SK-N-SH (cell line): ENCODE data around the gene PIGN. TPM values are rescaled to one million over a fixed set of nuclear protein-coding genes. Genes with fewer than 3 reads are reported as not detected.

Source experiments
- CTCF ChIA-PET: fragments of 300-600, 350-600 bp; formaldehyde crosslinking; extraction: SDS; loops from one replicate; lab custom pipeline; 2021; lab: Yijun Ruan, JAX
- POLR2A ChIA-PET: fragments of 350-600 bp; sonication (Branson Sonifier 250); formaldehyde crosslinking; extraction: SDS; loops from one replicate; lab custom pipeline; 2020; ENCODE audit warnings: antibody characterized with exemption, inconsistent platforms; lab: Yijun Ruan, JAX
- DNase-seq: peaks from one replicate; pipeline ENCODE4 v3.0.0; 2012
- H2AFZ ChIP-seq: fragments of 200-600 bp; sonication (generic); 2 replicates; pipeline ENCODE4 v1.8.1; 2016; ENCODE audit warnings: antibody characterized with exemption, mild to moderate bottlenecking, low read depth
- H3F3A ChIP-seq: fragments of 200-600 bp; sonication (generic); replicated peaks from 2 replicates; pipeline ENCODE3; 2016; ENCODE audit warnings: antibody characterized with exemption, mild to moderate bottlenecking; ENCODE audit not compliant: insufficient read depth
- H3K27ac ChIP-seq, 2 experiments: fragments of 200-500 bp in 1 of 2; fragments of 200-600 bp in 1 of 2; sonication (Bioruptor generic) in 1 of 2; sonication (generic), shearing (Covaris generic) in 1 of 2; 2 replicates each; pipeline versions ENCODE4 v1.5.1 to v1.6.1; 2014 to 2016; ENCODE audit warnings: low read depth in 2 of 2, inconsistent platforms in 1 of 2, low read length in 1 of 2, mild to moderate bottlenecking in 1 of 2, mixed read lengths in 1 of 2
- H3K27me3 ChIP-seq: fragments of 200-600 bp; sonication (generic), shearing (Covaris generic); 2 replicates; pipeline ENCODE4 v1.6.1; 2016; ENCODE audit warnings: mixed run types; ENCODE audit not compliant: insufficient read depth
- H3K36me3 ChIP-seq, 2 experiments: fragments of 200-500 bp in 1 of 2; fragments of 200-600 bp in 1 of 2; sonication (Bioruptor generic) in 1 of 2; sonication (generic) in 1 of 2; replicated peaks in 1 of 2; 2 replicates each; pipeline versions ENCODE3 to v1.5.1; 2014 to 2016; ENCODE audit warnings: low read length in 1 of 2, mild to moderate bottlenecking in 1 of 2; ENCODE audit not compliant: insufficient read depth in 2 of 2, control insufficient read depth in 1 of 2
- H3K4me1 ChIP-seq, 2 experiments: fragments of 200-500 bp in 1 of 2; fragments of 200-600 bp in 1 of 2; sonication (Bioruptor generic) in 1 of 2; sonication (generic), shearing (Covaris generic) in 1 of 2; 2 replicates each; pipeline versions ENCODE4 v1.5.1 to v1.6.1; 2014 to 2016; ENCODE audit warnings: low read depth in 1 of 2, low read length in 1 of 2, mixed run types in 1 of 2; ENCODE audit not compliant: insufficient read depth in 2 of 2, control insufficient read depth in 1 of 2
- H3K4me2 ChIP-seq: fragments of 200-600 bp; sonication (generic), shearing (Covaris generic); 2 replicates; pipeline ENCODE4 v1.6.1; 2017; ENCODE audit warnings: mixed run types
- H3K4me3 ChIP-seq, 2 experiments: fragments of 200-500 bp in 1 of 2; fragments of 200-600 bp in 1 of 2; sonication (Bioruptor generic) in 1 of 2; sonication (generic), shearing (Covaris generic) in 1 of 2; 2 replicates each; pipeline versions ENCODE4 v1.5.1 to v1.8.1; 2014 to 2016; ENCODE audit warnings: low read depth in 2 of 2, inconsistent platforms in 1 of 2, low read length in 1 of 2, mild to moderate bottlenecking in 1 of 2, mixed read lengths in 1 of 2, moderate library complexity in 1 of 2
- H3K79me2 ChIP-seq: fragments of 200-600 bp; sonication (generic); 2 replicates; pipeline ENCODE4 v1.8.1; 2017; ENCODE audit warnings: mild to moderate bottlenecking; ENCODE audit not compliant: insufficient read depth
- H3K9ac ChIP-seq: fragments of 200-600 bp; sonication (generic); 2 replicates; pipeline ENCODE4 v1.6.1; 2017; ENCODE audit warnings: mixed run types
- H3K9me2 ChIP-seq: fragments of 200-600 bp; sonication (generic); 2 replicates; pipeline ENCODE4 v1.6.1; 2017; ENCODE audit warnings: mixed run types
- H3K9me3 ChIP-seq: fragments of 200-600 bp; sonication (generic); 2 replicates; pipeline ENCODE4 v1.6.1; 2017; ENCODE audit warnings: mixed run types, mild to moderate bottlenecking, moderate library complexity
- H4K20me1 ChIP-seq: fragments of 200-600 bp; sonication (generic); 2 replicates; pipeline ENCODE4 v1.6.1; 2017; ENCODE audit warnings: mild to moderate bottlenecking, mixed run types; ENCODE audit not compliant: insufficient read depth
- ELF1 ChIP-seq: IDR thresholded peaks from 2 replicates; pipeline ENCODE4 v1.4.0; 2012
- FOXJ3 ChIP-seq: sonication (generic); formaldehyde crosslinking; IDR thresholded peaks from 2 replicates; pipeline ENCODE4 v1.5.1; 2020; ENCODE audit warnings: mild to moderate bottlenecking, missing genetic modification reagents
- JUND ChIP-seq: IDR thresholded peaks from 2 replicates; pipeline ENCODE4 v1.4.0; 2012
- MEF2A ChIP-seq: IDR thresholded peaks from 2 replicates; pipeline ENCODE4 v1.4.0; 2012; ENCODE audit warnings: low read depth, borderline replicate concordance
- MXI1 ChIP-seq: IDR thresholded peaks from 2 replicates; pipeline ENCODE4 v1.6.1; 2012; ENCODE audit warnings: mild to moderate bottlenecking, low read depth, low read length, improper control_type of control experiment
- NFIC ChIP-seq: IDR thresholded peaks from 2 replicates; pipeline ENCODE4 v1.4.0; 2012; ENCODE audit warnings: borderline replicate concordance
- SIN3A ChIP-seq: IDR thresholded peaks from 2 replicates; pipeline ENCODE4 v1.6.1; 2012; ENCODE audit warnings: low read depth, mild to moderate bottlenecking, low read length, moderate library complexity, borderline replicate concordance
- TCF12 ChIP-seq: IDR thresholded peaks from 2 replicates; pipeline ENCODE4 v1.4.0; 2012
- TEAD4 ChIP-seq: IDR thresholded peaks from 2 replicates; pipeline ENCODE4 v1.4.0; 2012; ENCODE audit warnings: mild to moderate bottlenecking, borderline replicate concordance; ENCODE audit not compliant: insufficient read depth
- WGBS: methylation state at CpG from one replicate; pipeline ENCODE4 v1.1.6; 2017; ENCODE audit warnings: low lambda C conversion rate; 5-methylcytosine and 5-hydroxymethylcytosine counted together
- polyA plus RNA-seq, 3 experiments: library from polyadenylated mRNA; depleted of rRNA; stranded (reverse); fragments of >200 nt; gene quantifications; 2 replicates each; pipeline ENCODE4 v1.2.3, GENCODE V29; 2012
- TF ChIP-seq, protein P1 (sequence below): IDR thresholded peaks from 2 replicates; pipeline ENCODE4; 2012
- TF ChIP-seq, protein P2 (sequence below): fragments of 200-600 bp; sonication (generic); IDR thresholded peaks from 2 replicates; pipeline ENCODE4 v1.6.1; 2017; ENCODE audit warnings: antibody characterized with exemption, mild to moderate bottlenecking, moderate library complexity
- TF ChIP-seq, protein P3 (sequence below): IDR thresholded peaks from 2 replicates; pipeline ENCODE4 v1.4.0; 2012; ENCODE audit warnings: low read depth
- TF ChIP-seq, protein P4 (sequence below): fragments of 150-350 bp; IDR thresholded peaks from 2 replicates; pipeline ENCODE4 v1.6.1; 2017; ENCODE audit warnings: antibody characterized with exemption, low read length, low read depth, borderline replicate concordance

PIGN gene
- polyA plus RNA-seq, 1 of the 3 experiments (the other 2 are of a cell fraction) = 6.1 TPM

DNA sequence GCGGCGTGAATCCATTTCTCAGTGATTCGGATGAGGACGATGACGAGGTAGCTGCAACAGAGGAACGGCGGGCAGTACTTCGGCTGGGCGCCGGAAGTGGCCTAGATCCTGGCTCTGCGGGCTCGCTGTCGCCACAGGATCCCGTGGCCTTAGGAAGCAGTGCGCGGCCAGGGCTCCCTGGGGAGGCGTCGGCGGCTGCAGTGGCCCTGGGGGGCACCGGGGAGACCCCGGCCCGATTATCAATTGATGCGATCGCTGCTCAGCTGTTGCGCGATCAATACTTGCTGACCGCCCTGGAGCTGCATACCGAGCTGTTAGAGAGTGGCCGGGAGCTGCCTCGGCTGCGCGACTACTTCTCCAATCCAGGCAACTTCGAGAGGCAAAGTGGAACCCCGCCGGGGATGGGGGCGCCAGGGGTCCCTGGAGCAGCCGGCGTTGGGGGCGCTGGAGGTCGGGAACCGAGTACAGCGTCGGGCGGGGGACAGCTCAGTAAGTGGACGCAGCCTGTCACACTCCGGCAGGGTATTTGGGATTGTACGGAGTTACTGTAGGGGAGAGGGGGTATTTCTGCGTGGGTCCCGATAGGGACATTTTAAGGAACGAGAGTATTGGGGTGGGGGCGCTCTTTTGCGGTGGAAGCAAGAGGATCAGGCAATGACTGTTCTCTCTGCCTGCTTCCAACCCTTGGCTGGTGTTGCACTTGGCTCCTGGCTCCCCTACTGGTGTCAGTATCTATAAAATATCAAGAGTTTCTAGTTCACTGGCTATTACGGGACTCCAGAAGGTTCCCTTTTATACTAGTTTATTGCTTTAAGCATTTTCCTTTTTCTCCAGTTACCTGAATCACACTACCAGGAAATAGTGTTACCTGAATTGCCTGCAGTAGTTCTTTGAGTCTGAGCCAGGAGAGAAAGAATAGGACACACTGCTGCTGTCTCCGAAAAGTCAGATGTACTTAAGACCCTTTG, 971 bp upstream of the PIGN start:
- TF ChIP-seq, protein P1, sequence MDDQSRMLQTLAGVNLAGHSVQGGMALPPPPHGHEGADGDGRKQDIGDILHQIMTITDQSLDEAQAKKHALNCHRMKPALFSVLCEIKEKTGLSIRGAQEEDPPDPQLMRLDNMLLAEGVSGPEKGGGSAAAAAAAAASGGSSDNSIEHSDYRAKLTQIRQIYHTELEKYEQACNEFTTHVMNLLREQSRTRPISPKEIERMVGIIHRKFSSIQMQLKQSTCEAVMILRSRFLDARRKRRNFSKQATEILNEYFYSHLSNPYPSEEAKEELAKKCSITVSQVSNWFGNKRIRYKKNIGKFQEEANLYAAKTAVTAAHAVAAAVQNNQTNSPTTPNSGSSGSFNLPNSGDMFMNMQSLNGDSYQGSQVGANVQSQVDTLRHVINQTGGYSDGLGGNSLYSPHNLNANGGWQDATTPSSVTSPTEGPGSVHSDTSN = no peak
- TF ChIP-seq, protein P2, sequence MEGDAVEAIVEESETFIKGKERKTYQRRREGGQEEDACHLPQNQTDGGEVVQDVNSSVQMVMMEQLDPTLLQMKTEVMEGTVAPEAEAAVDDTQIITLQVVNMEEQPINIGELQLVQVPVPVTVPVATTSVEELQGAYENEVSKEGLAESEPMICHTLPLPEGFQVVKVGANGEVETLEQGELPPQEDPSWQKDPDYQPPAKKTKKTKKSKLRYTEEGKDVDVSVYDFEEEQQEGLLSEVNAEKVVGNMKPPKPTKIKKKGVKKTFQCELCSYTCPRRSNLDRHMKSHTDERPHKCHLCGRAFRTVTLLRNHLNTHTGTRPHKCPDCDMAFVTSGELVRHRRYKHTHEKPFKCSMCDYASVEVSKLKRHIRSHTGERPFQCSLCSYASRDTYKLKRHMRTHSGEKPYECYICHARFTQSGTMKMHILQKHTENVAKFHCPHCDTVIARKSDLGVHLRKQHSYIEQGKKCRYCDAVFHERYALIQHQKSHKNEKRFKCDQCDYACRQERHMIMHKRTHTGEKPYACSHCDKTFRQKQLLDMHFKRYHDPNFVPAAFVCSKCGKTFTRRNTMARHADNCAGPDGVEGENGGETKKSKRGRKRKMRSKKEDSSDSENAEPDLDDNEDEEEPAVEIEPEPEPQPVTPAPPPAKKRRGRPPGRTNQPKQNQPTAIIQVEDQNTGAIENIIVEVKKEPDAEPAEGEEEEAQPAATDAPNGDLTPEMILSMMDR = peak; percentile 15; the same call in 1 of the 2 replicates
- TF ChIP-seq ELF1 (no peak), SIN3A (no peak), FOXJ3 (CRISPR knock-in tag) (no peak), MEF2A (no peak), NFIC (no peak), TEAD4 (no peak), JUND (no peak), TCF12 (no peak), MXI1 (peak; percentile 37; the same call in 1 of the 2 replicates)
- WGBS = 2% methylated on average over 21 of the region's 54 CpGs
- H2AFZ ChIP-seq = peak overlapping the region; percentile 86

DNA sequence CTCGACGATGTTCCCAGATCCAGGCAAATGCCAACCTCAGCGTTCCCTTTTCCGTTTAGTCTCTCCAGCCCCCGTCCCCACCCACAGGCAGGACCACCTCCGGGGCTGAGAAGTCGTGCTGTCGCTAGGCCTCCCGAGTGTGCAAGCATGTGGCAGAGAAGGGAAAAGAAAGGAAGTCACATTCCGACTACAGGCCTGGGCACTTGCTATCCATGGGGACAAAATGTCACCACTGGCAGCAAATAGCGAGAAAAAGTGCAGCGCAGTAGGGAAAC, 420 bp downstream of the PIGN start:
- CTCF ChIA-PET = interaction anchor here (1.1 to 9.3 kb wide), 4 partner anchors 11 to 397 kb away, joined by 3 to 120 read pairs (median 5); no protein-coding TSS in a partner anchor
- DNase-seq = peak; percentile 46
- TF ChIP-seq, protein P2 = 0 out of 2 replicates have a peak, but pooled peaks have one; percentile 7
- TF ChIP-seq TCF12 (no peak), MXI1 (peak; percentile 87)
- TF ChIP-seq, protein P3, sequence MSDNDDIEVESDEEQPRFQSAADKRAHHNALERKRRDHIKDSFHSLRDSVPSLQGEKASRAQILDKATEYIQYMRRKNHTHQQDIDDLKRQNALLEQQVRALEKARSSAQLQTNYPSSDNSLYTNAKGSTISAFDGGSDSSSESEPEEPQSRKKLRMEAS = peak; percentile 71; the same call in 1 of the 2 replicates
- TF ChIP-seq, protein P4, sequence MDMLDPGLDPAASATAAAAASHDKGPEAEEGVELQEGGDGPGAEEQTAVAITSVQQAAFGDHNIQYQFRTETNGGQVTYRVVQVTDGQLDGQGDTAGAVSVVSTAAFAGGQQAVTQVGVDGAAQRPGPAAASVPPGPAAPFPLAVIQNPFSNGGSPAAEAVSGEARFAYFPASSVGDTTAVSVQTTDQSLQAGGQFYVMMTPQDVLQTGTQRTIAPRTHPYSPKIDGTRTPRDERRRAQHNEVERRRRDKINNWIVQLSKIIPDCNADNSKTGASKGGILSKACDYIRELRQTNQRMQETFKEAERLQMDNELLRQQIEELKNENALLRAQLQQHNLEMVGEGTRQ = no peak
- no peaks in the 10 kb centered on the region for H3K9me2 ChIP-seq
- POLR2A ChIA-PET = no interaction called here
- WGBS = 1% methylated on average over 12 of the region's 12 CpGs
- H2AFZ ChIP-seq = peak overlapping the region; percentile 100
- H3K79me2 ChIP-seq = peaks cover 77% of the 10 kb centered on the region
- H3F3A ChIP-seq = peaks cover 12% of the 10 kb centered on the region
- peak overlapping the region; percentile 75 for H3K9ac ChIP-seq
- peaks cover 9 to 17% of the 10 kb centered on the region in 2 experiments; a peak in 3 of 4 replicates for H3K4me1 ChIP-seq
- H4K20me1 ChIP-seq = peaks cover 36% of the 10 kb centered on the region
- H3K27me3 ChIP-seq = no peaks in the 10 kb centered on the region
- peak overlapping the region; percentile 97 for H3K4me2 ChIP-seq
- H3K27ac ChIP-seq = peak overlapping the region; percentile 66 to 77
- peaks cover 0 to 7% of the 10 kb centered on the region in 2 experiments for H3K36me3 ChIP-seq
- peak overlapping the region; percentile 97 to 100 for H3K4me3 ChIP-seq
- H3K9me3 ChIP-seq = no peaks in the 10 kb centered on the region

More for the DNA sequence above, 971 bp upstream of the PIGN start:
- H3K79me2 ChIP-seq = peaks cover 88% of the 10 kb centered on the region
- ChIA-PET CTCF (interaction anchor here (1.1 to 9.3 kb wide), 4 partner anchors 10 to 396 kb away, joined by 3 to 120 read pairs (median 5); no protein-coding TSS in a partner anchor), POLR2A (interaction anchor here (0.6 kb wide), 1 partner anchor 21 kb away, joined by 4 read pairs; no protein-coding TSS in a partner anchor)
- peaks cover 0 to 11% of the 10 kb centered on the region in 2 experiments for H3K36me3 ChIP-seq
- no peaks in the 10 kb centered on the region for H3K9me2 ChIP-seq
- H3K9me3 ChIP-seq = no peaks in the 10 kb centered on the region
- H3K4me2 ChIP-seq = peak overlapping the region; percentile 87
- peak overlapping the region; percentile 58 to 89 for H3K27ac ChIP-seq
- no peak for DNase-seq
- peaks cover 36% of the 10 kb centered on the region for H4K20me1 ChIP-seq
- peaks cover 9 to 17% of the 10 kb centered on the region in 2 experiments; a peak in 3 of 4 replicates for H3K4me1 ChIP-seq
- H3K27me3 ChIP-seq = no peaks in the 10 kb centered on the region
- H3K9ac ChIP-seq = peak overlapping the region; percentile 79
- peaks cover 12% of the 10 kb centered on the region for H3F3A ChIP-seq
- peak overlapping the region; percentile 97 to 100 for H3K4me3 ChIP-seq
